HG02870 (cell line): ENCODE data around the gene EXOC4.
"Not testable (repeated sequence)": the region's sequence is repeated elsewhere in the genome, so short reads cannot be mapped to it uniquely, and the experiment has no call there.

Source experiments
- ATAC-seq: cut with Tn5 transposase; IDR thresholded peaks from one replicate; pipeline ENCODE4 v1.9.1; 2021; ENCODE audit warnings: mild to moderate bottlenecking, moderate library complexity; ENCODE audit not compliant: unreplicated experiment

EXOC4 gene

DNA sequence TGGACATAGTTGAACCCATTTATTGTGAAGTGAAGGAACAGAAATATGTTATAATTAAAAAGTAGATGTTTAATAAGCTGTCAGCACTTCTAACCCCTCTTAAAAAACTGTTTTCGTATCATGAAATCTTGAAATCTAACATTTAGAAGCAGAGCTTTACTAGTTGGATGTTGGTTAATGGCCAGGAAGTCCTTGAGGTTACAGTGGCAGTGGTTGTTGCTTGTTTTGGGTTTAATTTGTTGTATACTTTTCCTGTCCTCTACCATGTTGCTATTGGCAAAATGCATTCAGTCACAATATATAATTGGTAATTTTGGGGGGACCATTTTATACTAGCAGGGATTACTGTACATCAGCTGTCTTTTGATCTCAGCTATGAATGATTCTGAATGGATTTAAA, 60.7 kb downstream of the EXOC4 start:
- ATAC-seq = no peak

DNA sequence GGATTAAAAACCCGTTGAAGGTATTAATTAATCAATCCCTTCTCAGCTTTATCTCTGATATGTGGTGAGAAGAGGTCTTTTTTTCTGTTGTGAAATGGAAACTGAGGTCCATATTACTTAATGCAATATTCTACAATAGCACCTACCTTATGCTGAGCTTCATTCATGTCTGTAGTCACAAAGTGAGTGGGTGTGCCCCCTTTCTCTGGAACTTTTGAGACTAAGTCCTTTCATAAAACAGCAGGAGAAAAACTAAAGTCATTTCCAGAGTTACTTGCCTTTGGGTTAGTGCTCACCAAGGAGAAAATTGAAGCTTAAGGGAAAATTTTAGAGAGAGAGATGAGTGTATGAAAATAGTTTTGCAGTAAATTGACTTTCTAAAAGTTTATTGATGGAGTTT, 61.2 kb downstream of the EXOC4 start:
- ATAC-seq = no peak

DNA sequence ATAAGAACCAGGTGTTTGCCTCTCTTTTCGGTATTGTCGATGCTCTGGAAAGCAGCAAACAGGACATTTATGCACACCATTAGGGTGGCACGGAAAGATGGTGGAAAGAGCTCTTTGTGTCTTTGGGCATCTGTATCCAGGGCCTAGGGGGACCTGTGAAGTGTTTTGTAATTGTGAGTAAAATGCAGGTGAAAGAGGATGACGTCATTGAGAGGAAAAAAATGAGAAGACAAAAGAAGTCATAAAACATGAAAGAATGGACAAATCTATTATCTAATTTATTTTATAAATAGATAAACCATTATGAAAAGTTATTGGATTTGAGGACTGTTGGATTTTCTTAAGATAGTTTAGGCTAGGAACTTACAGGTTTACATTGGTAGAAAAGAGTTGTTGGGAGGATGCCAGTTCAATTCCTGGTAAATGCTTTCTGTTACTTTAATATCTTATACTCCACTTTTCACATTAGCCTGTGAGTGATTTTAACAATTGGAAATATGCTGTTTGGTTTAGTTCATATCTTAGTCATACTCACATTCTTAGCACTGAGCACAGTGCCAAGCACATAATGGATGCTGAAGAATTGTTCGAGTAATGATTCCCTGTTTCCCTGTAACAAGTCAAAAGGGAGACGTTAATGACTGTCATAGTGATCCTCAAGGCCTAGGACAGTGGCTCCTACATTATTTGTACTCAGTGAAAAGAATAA, 62.6 kb downstream of the EXOC4 start:
- no peak for ATAC-seq

DNA sequence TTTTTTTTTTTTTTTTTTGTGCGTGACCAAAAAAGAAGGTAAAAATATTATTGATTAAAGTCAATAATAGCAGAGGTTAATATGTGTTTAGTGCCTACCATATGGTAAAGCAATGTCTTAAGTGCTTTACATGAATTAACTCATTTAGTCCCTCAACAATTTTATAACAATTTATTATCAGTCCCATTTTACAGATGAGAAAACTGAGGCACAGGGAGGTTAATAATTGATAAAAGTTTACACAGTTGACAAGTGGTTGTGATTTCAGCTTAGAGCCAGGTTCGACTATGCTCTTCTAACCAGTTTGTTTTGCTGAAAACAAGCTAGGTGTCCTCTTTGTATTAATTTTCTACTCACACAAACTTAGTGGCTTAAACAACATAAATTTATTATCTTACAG, 67.0 kb downstream of the EXOC4 start:
- no peak for ATAC-seq

DNA sequence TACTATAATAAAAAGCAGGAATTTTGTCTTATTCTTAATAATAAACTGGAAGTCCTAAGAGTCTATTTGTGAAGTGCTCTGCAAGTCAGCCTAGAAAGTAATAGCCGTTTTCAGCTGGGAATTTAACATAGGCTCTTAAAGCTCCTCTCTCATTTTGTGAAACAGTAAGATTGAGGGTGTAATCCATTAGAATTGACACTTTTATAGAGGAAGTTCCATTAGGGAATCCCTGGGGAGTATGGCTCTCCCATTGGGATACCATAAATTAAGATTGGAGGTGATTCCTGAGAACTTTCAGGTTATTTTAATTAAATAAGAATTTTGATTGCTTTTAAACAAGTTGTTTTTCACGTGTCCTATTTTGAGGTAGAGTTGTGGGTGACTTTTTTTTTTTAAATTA, 68.0 kb downstream of the EXOC4 start:
- no peak for ATAC-seq

DNA sequence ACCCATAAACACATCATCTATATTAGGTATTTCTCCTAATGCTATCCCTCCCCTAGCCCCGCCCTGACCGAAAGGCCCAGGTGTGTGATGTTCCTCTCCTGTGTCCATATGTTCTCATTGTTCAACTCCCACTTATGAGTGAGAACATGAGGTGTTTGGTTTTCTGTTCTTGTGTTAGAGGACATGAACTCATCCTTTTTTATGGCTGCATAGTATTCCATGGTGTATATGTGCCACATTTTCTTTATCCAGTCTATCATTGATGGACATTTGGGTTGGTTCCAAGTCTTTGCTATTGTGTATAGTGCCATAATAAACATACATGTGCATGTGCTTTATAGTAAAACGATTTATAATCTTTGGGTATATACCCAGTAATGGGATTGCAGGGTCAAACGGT, 68.5 kb downstream of the EXOC4 start:
- not testable (repeated sequence) for ATAC-seq

DNA sequence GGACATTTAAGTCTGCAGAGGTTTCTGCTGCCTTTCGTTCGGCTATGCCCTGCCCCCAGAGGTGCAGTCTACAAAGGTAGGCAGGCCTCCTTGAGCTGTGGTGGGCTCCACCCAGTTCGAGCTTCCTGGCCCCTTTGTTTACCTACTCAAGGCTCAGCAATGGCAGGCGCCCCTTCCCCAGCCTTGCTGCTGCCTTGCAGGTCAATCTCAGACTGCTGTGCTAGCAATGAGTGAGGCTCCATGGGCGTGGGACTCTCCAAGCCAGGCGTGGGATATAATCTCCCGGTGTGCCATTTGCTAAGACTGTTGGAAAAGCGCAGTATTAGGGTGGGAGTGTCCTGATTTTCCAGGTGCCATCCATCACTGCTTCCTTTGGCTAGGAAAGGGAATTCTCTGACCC, 73.9 kb downstream of the EXOC4 start:
- ATAC-seq = not testable (repeated sequence)

DNA sequence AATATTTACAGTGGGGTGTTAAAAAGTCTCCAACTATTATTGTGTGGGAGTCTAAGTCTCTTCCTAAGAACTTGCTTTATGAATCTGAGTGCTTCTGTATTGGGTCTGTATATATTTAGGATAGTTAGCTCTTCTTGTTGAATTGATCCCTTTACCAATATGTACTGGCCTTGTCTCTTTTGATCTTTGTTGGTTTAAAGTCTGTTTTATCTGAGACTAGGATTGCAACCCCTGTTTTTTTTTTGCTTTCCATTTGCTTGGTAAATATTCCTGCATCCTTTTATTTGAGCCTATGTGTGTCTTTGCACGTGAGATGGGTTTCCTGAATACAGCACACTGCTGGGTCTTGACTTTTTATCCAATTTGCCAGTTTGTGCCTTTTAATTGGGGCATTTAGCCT, 75.1 kb downstream of the EXOC4 start:
- not testable (repeated sequence) for ATAC-seq

DNA sequence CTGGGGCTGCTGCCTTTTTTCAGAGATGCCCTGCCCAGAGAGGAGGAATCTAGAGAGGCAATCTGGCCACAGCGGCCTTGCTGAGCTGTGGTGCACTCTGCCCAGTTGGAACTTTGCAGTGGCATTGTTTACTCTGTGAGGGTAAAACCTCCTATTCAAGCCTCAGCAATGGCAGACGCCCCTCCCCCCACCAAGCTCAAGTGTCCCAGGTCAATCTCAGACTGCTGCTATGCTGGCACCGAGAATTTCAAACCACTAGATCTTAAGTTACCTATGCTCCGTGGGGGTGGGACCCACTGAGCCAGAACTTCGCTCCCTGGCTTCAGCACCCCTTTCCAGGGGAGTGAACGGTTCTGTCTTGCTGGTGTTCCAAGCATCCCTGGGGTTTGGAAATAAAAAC, 77.2 kb downstream of the EXOC4 start:
- ATAC-seq = no peak

DNA sequence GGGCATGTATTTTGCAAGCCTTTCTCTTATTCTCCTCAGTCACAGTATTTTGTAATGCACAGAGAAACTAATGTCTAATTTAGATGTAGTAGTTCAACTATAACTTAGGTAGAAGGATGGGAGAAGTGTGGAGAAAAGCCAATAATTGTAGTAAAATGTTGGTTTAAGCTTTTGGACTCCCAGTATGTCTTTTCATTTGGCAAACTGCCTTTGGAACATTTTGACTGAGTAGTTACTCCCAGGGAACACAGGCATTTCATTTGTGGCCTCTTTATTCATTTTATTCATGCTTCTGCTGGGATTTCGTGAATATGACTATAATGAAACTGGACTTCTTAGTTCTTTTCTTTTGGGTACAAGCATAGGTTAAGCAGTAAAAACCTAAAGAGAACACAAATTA, 79.0 kb downstream of the EXOC4 start:
- no peak for ATAC-seq

DNA sequence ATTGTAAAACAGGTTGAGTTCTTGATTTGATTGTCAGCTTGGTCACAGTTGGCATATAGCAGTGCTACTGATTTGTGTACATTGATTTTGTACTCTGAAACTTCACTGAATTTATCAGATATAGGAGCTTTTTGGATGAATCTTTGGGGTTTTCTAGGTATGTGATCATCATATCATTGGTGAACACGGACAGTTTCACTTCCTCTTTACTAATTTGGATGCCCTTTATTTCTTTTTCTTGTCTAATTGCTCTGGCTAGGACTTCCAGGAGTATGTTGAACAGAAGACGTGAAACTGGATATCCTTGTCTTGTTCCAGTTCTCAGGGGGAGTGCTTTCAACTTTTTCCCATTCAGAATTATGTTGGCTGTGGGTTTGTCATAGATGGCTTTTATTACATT, 86.9 kb downstream of the EXOC4 start:
- ATAC-seq = no peak

DNA sequence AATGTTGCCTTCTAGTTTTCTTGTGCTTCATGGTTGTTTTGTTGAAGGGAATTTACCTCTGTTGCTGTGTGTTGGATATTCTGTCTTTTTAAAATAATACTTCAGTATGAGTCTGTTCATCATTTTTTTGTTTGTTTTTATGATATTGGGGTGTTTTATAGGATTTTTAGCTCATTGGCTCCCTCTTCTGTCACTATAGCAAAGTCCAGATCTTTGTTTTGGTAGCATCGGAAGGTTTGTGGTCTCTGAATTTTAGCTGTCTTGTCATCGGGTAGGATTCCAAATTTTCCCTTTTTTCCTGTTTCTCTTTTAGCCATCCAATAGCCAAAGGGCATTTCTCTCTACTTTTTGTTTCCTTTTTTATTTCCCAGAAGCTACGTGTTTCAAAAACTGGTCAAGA, 91.4 kb downstream of the EXOC4 start:
- ATAC-seq = no peak

DNA sequence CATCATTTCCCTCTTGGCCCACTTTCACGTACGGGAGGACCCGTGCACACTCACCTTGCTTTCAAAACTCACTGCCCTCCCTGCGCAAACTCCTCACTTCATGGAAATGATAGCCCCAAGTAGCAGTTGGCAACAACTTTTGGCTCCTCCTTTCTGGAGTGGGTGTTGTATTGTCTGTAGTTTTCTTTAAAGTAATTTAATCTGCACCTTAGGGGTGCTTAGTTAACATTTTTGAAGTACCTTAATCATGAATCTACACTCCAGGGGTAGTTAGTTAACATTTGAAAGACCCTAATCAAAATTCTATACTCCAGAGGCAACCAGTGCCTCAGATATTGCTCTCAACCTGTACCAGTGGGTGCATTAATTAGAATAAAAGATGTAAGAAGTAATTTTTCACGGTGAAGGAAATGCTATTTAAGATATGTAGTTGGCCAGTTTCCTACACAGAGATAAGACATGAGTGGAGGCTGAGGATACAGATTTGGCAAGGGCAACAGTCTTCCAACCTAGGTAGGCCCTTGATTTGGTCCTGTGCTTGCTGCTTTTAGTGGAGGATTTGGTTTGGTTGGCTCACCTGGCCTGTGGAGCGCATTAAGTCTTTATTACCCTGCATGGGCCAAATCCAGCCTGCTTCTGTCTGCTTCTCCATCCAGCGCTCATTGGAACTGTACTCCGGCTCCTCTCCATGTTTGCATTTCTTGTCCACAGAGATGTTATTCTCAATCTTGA, 93.0 kb downstream of the EXOC4 start:
- no peak for ATAC-seq

DNA sequence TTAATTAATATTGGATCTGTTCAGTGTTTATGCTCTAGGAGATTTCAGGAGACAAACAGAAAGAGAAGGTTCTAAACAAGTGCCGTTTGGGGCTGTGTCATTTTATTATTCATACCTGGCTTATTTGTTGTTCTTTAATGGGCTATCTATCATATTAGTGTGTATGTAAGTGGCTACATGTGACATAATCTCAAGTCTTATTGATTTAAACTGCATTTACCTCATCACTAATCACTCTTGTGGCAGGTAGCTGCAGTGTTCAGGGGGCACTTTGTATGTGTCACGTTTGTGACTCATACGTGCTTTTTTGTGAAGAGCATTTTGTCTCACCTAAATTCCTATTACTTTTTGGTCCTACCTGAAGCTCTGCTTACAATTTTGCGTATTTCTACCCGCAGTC, 95.4 kb downstream of the EXOC4 start:
- no peak for ATAC-seq

DNA sequence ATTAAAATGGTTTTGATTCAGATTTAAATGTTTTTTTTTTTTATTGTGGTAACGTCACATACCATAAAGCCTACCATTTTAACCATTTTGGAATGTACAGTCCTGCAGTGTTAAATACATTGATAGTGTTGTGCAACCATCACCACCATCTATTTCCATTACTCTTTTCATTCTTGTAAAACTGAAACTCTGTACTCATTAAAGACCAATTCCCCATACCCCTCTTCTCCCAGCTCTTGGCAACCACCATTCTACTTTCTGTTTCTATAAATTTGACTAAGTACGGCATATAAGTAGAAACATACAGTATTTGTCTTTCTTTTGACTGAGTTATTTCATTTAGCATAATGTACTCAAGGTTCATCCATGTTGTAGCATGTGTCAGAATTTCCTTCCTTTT, 96.2 kb downstream of the EXOC4 start:
- ATAC-seq = no peak

DNA sequence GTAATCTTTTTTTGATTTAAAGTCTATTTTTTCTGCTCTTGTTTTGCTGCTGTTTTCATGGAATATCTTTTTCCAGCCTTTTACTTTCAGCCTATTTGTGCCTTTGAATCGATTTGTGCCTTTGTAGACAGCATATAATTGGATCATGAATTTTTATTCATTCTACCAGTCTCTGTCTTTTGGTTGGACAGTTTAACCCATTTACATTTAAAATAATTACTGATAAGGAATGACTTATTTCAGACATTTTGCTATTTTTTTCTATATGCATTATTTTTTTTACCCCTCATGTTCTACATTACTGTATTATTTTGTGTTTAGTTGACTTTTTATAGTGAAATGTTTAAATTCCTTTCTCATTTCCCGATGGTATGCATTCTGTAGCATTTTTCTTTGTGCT, 99.6 kb downstream of the EXOC4 start:
- no peak for ATAC-seq

DNA sequence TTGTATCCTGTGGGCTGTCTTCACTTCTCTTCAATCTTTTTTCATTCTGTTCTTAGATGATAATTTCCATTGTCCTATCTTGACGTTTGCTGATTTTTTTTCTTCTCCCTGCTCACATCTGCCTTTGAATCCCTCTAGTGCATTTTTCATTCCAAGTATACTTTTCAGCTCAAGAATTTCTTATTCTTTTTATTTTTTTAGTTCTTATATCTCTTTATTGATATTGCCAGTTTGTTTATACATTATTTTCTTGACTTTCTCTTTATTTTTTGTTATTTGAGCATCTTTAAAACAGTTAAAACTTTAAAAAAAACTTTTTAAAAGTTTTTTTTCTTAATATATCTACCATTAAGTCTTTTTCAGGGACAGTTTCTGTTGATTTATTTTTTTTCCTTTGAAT, 100.9 kb downstream of the EXOC4 start:
- ATAC-seq = no peak

DNA sequence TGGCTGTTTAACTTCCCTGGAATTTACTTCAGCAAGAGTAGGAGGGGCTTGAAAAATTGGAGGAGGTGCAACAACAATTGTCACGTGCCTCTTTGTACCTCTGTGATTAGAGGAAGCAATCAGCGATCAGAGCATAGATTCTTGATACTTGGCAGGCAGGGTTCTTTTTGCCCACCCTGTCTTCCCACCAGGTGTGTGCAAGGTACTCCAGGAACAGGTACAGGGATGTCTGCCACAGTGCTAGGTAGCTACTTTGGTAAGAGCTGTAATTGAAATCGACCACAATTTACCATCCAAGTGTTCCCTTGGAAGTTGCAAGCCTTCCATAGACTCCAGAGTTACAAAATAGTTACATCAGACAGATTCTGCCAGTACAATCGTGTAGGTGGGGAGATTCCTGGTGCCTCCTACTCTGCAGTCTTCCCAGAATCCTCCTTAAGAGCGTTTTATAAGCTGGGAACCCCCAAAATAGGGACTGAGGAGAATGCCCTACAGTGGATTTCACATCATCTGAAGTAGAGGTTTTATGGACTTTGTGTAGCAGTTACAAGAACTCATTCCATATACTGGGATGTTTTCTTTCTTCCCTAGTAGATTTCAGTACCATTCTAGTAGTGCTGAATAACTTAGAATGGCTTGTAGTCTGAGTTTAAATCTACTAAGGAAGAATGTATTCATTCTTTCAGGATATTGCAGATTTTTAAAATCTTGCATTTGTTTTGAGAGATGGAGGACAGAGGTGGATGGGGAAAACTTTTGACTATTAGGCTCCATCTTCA, 101.9 kb downstream of the EXOC4 start:
- no peak for ATAC-seq

DNA sequence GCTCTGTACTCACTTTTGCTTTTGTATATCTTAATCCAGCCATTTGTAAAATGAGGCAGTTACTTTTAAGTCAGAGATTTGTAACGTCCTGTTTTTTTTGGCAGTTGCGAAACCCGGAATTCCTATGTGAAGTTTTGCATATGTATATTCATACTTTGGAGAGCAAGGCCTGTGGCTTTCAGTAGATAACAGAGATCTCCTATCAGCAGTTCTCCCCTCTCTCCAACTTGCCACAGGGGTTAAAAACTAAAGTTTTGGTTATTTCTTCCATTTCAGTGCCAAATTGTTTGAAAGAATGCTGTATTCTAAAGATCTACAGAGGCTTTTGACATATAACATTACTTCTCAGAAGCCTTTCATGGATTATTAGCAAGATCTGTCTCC, 102.4 kb downstream of the EXOC4 start:
- ATAC-seq = no peak

DNA sequence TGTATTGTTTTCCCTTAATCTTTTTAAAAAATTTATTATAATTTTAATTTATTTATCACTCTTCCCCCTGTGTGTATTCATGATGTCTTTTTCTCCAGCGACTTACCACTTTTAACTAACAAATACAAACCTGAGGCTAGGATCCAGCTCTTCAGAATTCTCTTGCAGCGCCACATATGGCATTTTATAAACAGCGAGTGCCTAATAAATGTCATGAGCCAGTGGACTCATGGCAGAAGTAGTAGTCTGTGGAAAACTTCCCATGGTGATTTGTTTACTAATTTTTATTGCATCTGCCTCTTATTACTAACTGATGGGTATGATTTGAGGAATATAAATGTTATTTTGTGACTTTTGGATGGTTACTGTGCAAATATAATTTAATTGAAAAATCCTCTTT, 102.9 kb downstream of the EXOC4 start:
- ATAC-seq = no peak

DNA sequence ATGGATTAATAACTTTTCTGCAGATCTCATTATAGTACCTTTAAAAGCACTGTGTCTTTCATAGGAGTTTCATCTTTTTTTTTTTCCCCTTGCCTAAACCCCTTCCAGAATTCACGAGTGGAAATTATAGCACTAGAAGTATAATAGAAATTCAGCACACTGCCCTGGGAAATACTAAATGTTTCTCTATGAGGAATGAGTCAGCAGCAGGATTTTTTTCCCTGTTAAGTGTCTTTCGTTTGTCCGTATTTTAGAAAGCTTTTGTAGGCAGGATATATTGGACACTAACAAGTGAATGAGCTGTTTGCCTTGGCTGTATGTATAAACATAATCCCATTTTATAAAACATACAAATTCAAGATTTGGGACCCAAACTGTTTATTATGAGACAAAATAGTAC, 105.8 kb downstream of the EXOC4 start:
- no peak for ATAC-seq

DNA sequence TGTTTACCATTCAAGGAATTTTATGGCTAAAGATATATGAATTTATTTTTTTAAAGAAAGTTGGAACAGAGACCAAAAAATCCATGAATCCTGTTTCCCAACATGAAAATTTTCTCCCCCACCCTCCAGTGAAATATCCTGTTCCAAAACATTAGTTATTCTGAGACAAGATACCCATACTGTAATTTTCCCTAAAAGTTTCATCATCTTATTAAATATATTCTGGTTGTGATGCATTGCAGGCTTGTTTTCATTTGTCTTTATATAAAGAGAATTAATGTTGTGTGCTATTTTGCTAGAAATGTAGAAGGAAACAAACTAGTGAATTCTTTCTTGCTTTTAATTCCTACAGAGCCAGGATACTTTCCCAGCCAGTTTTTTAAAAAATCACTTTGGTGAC, 106.6 kb downstream of the EXOC4 start:
- ATAC-seq = no peak
